ENCODE data around the gene OR52B2.
A peak's percentile ranks its signal among the peaks of the same experiment; 100 is the strongest.

Gene OR52B2

GRCh38 chr11:6170226-6170625 lies at the start of gene OR52B2:
OR52B2 (minus strand) TSS chr11:6170326; CDS start chr11:6170326, 0 bp downstream.
- no peak within 1 kb of the TSS for H3K27ac ChIP-seq
- ChIA-PET CTCF (no interaction called here), POLR2A (ENCODE audit: low non-redundant PET) (no interaction called here)
- no peak for DNase-seq (ENCODE audit: low spot score)
- TF ChIP-seq CTCF (conservative IDR thresholded peaks at IDR 0.05; ENCODE audit: low read depth): no peak

GRCh38 chr11:6219359-6219758 lies 49.2 kb upstream of the OR52B2 start:
- peak; percentile 84 for DNase-seq (ENCODE audit: low spot score)
- CTCF ChIA-PET: no interaction called here
- no peak for TF ChIP-seq CTCF (conservative IDR thresholded peaks at IDR 0.05; ENCODE audit: low read depth)
- POLR2A ChIA-PET (ENCODE audit: low non-redundant PET): no interaction called here
- H3K27ac ChIP-seq: peak overlapping the region; percentile 74

- POLR2A ChIA-PET (ENCODE audit: low non-redundant PET): no interaction called here
- TF ChIP-seq CTCF (conservative IDR thresholded peaks at IDR 0.05; ENCODE audit: low read depth): no peak
- 0 out of 2 replicates have a peak overlapping the region, but pooled peaks have one; percentile 3 for H3K27ac ChIP-seq
- no peak for DNase-seq (ENCODE audit: low spot score)
- CTCF ChIA-PET: interaction anchor here (0.6 kb wide), 2 partner anchors 146 to 1009 kb away, joined by 4 to 5 read pairs; no protein-coding TSS in a partner anchor
Observed at GRCh38 chr11:6217722-6218121, 47.6 kb upstream of the OR52B2 start.

- TF ChIP-seq CTCF (conservative IDR thresholded peaks at IDR 0.05; ENCODE audit: low read depth): no peak
- ChIA-PET CTCF (interaction anchor here (0.7 kb wide), 1 partner anchor 59 kb away, joined by 3 read pairs; no protein-coding TSS in a partner anchor), POLR2A (ENCODE audit: low non-redundant PET) (no interaction called here)
- H3K27ac ChIP-seq: no peak overlapping the region
- no peak for DNase-seq (ENCODE audit: low spot score)
Observed at GRCh38 chr11:6216501-6216900, 46.4 kb upstream of the OR52B2 start.

- CTCF ChIA-PET: interaction anchor here (0.6 kb wide), 2 partner anchors 49 to 148 kb away, joined by 5 read pairs; no protein-coding TSS in a partner anchor
- no peak for TF ChIP-seq CTCF (conservative IDR thresholded peaks at IDR 0.05; ENCODE audit: low read depth)
- no peak for DNase-seq (ENCODE audit: low spot score)
- POLR2A ChIA-PET (ENCODE audit: low non-redundant PET): no interaction called here
- no peak overlapping the region for H3K27ac ChIP-seq
Observed at GRCh38 chr11:6214530-6214929, 44.4 kb upstream of the OR52B2 start.

GRCh38 chr11:6210274-6210955 lies 40.3 kb upstream of the OR52B2 start:
- ChIA-PET POLR2A (ENCODE audit: low non-redundant PET) (no interaction called here), CTCF (interaction anchor here (0.6 kb wide), 1 partner anchor 57 kb away, joined by 3 read pairs; no protein-coding TSS in a partner anchor)
- TF ChIP-seq CTCF (conservative IDR thresholded peaks at IDR 0.05; ENCODE audit: low read depth): no peak
- H3K27ac ChIP-seq: no peak overlapping the region
- no peak for DNase-seq (ENCODE audit: low spot score)
